ENCODE results near the gene NPEPPS.

GRCh38 chr17:47618410-47618809 is 87.5 kb downstream of the NPEPPS start:
- TF ChIP-seq EZH2 (IDR thresholded peaks at IDR 0.05; ENCODE audit: insufficient read depth, poor library complexity, severe bottlenecking) (no peak), EZH2phosphoT487 (IDR thresholded peaks at IDR 0.05; ENCODE audit: insufficient read depth, low read depth) (no peak)

Data from GM23248 (cell line).